Activated naive CD4-positive, alpha-beta T cell treated with anti-CD3 and anti-CD28 coated beads, Interleukin-2, amount 10 ng/mL, durations not matched to agents 5 hours and 36 hours (primary cell): ENCODE data around the gene CNGA4. TPM values are rescaled to one million over a fixed set of nuclear protein-coding genes. Genes with fewer than 3 reads are reported as not detected.

Experiments used
- total RNA-seq, 2 experiments: library from RNA; stranded (reverse); gene quantifications; one replicate each; pipeline ENCODE4 v1.2.3, GENCODE V29; 2021

Gene CNGA4
- total RNA-seq = under 1 TPM in 1 of 2 experiments, not detected in 1; 0.22 TPM

DNA sequence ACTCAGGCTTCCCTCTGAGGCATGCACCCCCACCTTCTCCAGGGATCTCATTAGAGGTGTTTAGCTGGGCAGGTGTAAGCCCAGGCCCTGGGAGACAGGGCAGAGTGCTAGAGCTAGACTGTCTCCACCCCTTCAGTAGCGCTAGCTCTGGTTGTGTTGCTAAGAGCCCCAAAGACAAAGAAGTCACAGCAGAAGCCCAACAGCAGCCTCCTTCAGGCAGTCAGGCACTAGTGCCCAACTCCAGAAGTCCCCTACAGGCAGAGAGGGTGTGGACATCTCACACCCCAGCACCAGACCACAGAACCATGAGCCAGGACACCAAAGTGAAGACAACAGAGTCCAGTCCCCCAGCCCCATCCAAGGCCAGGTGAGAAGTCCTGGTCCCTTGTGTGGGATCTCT lies at the start of gene CNGA4:
TSS of gene CNGA4 (plus strand) at position 188 of the 400 bp plus-strand sequence. CDS start at position 306, 118 bp downstream.

DNA sequence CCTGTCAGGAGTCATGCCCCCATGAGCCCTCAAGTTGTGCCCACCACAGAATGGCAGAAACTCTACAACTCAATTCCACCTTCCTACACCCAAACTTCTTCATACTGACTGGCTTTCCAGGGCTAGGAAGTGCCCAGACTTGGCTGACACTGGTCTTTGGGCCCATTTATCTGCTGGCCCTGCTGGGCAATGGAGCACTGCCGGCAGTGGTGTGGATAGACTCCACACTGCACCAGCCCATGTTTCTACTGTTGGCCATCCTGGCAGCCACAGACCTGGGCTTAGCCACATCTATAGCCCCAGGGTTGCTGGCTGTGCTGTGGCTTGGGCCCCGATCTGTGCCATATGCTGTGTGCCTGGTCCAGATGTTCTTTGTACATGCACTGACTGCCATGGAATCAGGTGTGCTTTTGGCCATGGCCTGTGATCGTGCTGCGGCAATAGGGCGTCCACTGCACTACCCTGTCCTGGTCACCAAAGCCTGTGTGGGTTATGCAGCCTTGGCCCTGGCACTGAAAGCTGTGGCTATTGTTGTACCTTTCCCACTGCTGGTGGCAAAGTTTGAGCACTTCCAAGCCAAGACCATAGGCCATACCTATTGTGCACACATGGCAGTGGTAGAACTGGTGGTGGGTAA lies 39.6 kb upstream of the CNGA4 start, which contains the start of gene OR52W1:
TSS of gene OR52W1 (plus strand) at position 51 of the 637 bp plus-strand sequence. CDS start at position 51, 0 bp downstream.

DNA sequence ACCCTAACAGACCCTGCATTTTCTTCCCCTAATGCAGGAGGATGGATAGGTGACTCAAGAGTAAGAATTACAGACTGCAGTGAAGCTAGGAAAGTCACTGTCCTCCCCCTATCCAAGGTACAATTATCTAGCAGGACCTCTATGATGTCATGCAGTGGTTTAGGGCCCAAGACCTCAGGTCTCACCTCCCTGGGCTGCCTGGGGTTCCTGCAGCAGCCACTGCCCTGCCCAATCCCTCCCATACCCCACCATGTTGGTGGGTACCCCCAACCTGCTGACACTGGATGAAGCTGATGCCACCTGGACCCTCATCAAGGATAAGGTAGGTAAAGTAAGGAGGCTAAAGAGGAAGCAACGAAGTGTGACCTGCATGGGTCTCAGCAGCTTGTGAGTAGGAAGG lies 33.5 kb upstream of the CNGA4 start, which contains the start of gene C11orf42:
TSS of gene C11orf42 (plus strand) at position 192 of the 400 bp plus-strand sequence. CDS start at position 251, 59 bp downstream.

GRCh38 chr11:6234387-6235107 lies 4.3 kb upstream of the CNGA4 start, which contains the start of gene FHIP1B:
Gene FHIP1B, minus strand, starts transcription at chr11:6234636. Its CDS starts 10,120 bp downstream, at chr11:6224516.

Other genes with a start within 250 kb of the CNGA4 start
- gene OR56A4, start 232.1 kb upstream of the CNGA4 start, total RNA-seq = not detected
- gene OR56A1, start 208.3 kb upstream of the CNGA4 start, total RNA-seq = not detected
- gene OR56B4, start 131.4 kb upstream of the CNGA4 start, total RNA-seq = not detected
- gene OR52B2, start 68.8 kb upstream of the CNGA4 start, total RNA-seq = not detected
- not detected for gene OR52W1, start 39.9 kb upstream of the CNGA4 start, total RNA-seq
- not detected for gene C11orf42, start 33.5 kb upstream of the CNGA4 start, total RNA-seq
- gene FHIP1B, start 4.5 kb upstream of the CNGA4 start, total RNA-seq = 10 to 100 TPM; 24.1 to 24.3 TPM
- not detected for gene CCKBR, start 20.7 kb downstream of the CNGA4 start, total RNA-seq
- gene CAVIN3, start 81.4 kb downstream of the CNGA4 start, total RNA-seq = 1 to 10 TPM; 1.3 to 1.5 TPM
- 10 to 100 TPM; 50.0 to 50.1 TPM for gene SMPD1, start 151.4 kb downstream of the CNGA4 start, total RNA-seq
- gene APBB1, start 180.0 kb downstream of the CNGA4 start, total RNA-seq = 10 to 100 TPM; 63.5 to 66.8 TPM
- gene HPX, start 201.9 kb downstream of the CNGA4 start, total RNA-seq = under 1 TPM in 1 of 2 experiments, not detected in 1; 0.39 TPM
- 1 to 10 TPM; 7.5 to 9.3 TPM for gene TRIM3, start 234.9 kb downstream of the CNGA4 start, total RNA-seq
- 10 to 100 TPM; 40.7 to 42.8 TPM for gene ARFIP2, start 242.2 kb downstream of the CNGA4 start, total RNA-seq
- 10 to 100 TPM; 40.9 to 42.2 TPM for gene TIMM10B, start 242.4 kb downstream of the CNGA4 start, total RNA-seq